ENCODE data around the gene ULBP2.
"Not testable (repeated sequence)": the region's sequence is repeated elsewhere in the genome, so short reads cannot be mapped to it uniquely, and the experiment has no call there.

ULBP2 gene

DNA sequence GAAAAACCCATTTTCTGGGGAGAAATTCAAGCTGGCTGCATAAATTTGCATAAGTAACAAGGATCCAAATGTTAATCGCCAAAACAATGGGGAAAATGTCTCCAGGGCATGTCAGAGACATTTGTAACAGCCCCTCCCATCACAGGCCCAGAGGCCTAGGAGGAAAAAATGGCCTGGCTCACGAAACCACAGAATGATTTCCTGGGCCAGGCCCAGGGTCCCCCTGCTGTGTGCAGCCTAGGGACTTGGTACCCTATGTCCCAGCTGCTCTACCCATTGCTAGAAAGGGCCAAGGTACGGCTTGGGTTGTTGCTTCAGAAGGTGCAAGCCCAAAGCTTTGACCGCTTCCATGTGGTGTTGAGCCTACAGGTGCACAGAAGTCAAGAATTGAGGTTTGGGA, 33.3 kb upstream of the ULBP2 start:
- in situ Hi-C loops (cut with HindIII; ENCODE audit: low sequenced_read_pairs): not testable (repeated sequence)

DNA sequence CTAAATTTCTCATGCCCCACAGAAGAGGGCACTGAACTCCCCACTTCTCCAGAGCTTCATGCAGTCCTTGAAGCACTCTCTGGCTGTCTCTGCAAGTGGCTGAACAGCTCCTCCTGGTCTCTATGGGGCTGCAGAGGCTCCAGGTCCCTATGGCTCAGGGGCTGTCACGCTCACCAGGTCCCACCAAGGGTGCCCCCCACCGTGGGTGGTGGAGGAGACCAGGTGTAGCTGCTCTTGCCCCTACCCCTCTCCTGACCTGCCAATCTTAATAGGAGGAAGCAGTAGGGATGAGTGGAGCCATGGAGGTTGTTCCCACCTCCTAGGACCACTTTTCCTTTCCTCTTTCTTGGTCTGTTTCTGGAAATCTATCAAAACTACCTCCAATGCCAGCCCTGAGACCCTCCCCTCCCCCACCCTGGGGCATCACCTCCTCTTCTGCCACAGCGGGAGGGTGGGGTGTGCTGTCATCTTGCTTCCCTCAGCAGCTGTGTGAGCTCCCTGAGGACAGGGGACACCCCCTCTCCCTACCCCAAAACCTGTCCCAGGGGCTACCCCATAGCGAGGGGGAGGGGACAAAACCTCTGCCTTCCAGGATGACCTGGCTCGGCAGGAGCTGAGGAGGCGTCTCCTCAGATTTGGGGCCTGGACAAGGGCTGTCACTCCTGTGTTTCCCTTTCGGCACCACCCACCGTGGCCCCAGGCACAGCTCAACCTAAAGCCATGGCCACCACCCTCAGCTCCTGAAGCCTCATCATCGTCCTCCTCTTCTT, 31.9 kb upstream of the ULBP2 start:
- in situ Hi-C loops (cut with HindIII; ENCODE audit: low sequenced_read_pairs): no loop called here

DNA sequence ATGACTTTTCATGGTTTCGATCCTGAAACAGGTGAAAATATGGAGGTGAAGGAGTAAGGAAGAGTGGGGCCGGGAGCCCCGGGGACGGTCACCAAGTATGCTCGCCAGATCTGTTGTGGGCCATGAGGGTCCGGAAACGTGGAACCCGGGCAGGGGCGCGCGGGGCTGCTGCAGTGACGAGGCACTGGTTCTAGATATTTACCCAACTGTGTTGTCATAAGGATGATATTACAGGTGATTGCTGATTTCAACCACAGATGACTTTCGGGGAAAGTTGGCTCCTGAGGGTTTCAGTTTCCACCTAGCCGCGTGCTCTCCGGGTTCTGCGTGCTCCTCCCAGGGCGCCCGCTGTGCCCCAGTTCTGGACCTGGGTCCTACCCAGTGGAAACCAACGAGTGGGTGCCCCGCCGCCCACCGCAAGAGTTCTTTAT, 31.1 kb upstream of the ULBP2 start:
- in situ Hi-C loops (cut with HindIII; ENCODE audit: low sequenced_read_pairs): no loop called here

DNA sequence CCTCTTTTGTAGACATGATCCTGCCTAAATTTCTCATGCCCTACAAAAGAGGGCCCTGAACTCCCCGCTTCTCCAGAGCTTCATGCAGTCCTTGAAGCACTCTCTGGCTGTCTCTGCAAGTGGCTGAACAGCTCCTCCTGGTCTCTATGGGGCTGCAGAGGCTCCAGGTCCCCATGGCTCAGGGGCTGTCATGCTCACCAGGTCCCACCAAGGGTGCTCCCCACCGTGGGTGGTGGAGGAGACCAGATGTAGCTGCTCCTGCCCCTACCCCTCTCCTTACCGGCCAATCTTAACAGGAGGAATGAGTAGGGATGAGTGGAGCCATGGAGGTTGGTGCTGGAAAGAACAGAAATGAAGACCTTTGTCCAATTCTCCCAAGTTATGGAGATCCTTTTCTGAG, 29.1 kb upstream of the ULBP2 start:
- in situ Hi-C loops (cut with HindIII; ENCODE audit: low sequenced_read_pairs): not testable (repeated sequence)

DNA sequence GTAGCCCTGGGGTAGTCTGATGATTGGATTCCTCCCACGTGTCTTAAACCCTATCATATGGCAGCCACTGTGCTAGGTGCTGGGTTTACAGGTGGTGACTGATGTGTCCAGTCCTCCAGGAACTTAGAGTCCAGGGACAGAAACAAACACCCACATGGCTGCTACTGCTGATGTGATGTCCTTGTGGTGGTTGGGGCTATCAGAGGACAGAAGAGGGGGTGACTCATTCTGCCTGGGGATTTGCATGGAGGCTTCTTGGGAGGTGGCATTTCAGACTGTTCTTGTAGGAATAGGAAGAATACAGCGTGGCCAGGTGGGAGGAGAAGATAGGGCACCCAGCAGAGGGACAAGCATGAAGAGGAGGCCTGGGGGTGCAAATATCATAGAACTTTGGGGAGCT, 28.7 kb upstream of the ULBP2 start:
- in situ Hi-C loops (cut with HindIII; ENCODE audit: low sequenced_read_pairs): no loop called here

DNA sequence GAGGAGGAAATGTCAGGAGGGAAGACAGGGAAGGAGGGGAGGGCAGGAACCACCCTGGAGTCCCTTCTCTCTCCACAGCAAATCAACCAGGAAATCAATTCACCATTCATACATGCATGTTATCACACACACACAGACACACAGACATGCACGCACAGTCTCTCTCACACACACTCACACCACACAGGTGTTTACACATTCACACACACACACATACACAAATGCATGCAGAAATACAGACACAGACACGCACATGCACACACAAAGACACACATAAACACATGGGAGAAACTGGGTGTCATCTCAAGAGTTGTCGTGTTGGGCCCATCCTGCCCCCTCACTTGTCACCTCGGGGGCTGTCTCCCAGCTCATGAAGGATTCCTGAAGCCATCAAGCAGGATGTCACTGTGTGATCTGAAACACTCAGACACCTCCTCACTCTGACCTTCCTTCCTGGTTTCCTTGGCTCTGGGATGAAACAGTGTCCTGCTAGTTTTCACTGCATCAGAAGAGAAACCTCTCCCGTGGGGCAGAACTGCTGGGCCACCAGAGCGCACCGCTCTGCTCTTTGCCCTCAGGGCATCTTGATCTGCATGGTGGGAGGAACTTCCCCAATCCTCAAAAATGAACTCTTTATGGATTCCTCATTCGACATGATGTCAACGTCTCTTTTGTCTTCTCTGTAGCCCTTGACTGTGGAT, 28.1 kb upstream of the ULBP2 start:
- in situ Hi-C loops (cut with HindIII; ENCODE audit: low sequenced_read_pairs): no loop called here

DNA sequence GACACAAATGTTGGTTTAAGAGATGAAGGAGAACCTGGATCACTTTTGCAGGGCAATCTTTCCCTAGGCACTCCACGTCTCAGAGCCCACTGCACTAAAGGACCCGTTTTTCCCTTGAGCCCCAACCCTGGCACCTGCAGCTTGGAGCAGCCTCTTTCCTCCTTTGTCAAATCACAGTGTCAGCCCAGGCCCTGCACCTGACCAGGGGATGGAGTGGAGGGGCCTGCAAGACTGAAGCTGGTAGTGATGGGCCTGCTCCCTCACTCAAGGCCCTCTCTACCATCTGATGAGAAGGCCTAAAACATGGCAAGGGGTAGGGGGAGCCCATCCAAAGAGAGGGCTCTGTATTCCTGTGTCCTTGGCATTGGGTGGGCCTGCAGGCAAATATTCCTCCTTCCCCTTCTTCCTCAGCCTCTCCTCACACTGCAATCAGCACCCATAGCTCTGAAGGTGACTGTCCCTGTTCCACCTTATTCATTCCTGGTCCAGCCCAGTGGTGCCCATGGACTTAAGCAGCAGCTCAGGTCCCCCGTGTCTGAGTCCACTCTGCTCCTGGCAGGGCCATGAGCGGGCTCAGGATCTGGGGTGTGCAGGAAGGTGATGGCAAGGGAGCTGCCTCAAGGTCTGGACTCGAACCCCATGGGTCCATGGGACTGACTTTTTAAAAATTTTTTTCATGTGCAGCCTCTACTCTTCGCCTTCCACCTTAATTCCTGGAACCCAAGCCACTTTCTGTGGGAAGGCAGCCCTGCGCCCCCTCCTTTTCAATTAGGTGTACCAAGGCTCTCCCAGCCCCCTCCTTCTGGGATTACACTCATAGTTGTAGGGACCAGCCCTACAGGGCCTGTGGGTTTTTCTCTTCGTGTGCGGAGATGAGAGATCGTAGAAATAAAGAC, 25.6 kb upstream of the ULBP2 start:
- in situ Hi-C loops (cut with HindIII; ENCODE audit: low sequenced_read_pairs): no loop called here

DNA sequence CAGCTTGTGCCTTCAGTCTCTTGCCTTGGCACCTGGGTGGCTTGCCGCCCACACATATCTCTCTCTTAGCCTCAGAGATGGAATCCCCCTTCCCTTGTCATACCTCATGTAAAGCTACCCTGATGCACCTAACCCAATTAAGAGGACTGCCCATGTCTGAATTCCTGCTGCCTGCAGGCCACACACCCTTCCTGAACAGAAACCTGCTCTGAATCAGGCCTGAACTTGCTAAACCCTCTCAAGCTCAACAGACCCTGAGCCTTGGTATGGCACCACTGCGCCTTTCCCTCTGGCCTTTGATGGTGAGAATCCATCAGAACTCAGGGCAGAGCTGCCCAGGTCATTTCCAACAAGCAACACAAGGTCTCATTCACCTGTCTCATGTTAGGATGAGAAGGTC, 24.1 kb upstream of the ULBP2 start:
- in situ Hi-C loops (cut with HindIII; ENCODE audit: low sequenced_read_pairs): no loop called here

DNA sequence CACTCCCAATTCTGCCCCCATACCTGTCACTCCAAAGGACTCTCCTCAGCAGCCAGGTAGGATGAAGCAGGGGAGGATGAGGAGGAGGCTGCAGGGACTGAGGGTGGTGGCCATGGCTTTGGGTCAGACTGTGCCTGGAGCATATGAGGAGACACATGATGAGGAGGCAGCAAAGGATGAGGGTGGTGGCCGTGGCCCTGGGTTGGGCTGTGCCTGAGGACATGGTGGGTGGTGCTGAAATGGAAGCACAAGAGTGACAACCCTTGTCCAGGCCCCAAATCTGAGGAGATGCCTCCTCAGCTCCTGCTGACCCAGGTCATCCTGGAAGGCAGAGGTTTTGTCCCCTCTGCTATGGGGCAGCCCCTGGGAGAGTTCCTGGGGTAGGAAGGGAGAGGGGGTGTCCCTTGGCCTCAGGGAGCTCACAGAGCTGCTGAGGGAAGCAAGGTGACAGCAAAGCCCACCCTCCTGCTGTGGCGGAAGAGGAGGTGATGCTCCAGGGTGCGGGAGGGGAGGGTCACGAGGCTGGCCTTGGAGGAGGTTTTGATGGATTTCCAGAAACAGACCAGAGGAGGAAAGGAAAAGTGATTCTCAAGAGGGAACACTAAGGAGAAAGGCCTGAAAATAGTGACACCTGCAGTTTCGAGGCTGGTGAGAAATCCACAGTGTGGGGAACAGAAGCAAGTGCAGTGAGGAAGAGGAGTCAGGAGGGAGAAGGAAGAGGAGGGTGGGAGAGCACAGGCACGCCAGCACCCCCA, 23.5 kb upstream of the ULBP2 start:
- in situ Hi-C loops (cut with HindIII; ENCODE audit: low sequenced_read_pairs): no loop called here

DNA sequence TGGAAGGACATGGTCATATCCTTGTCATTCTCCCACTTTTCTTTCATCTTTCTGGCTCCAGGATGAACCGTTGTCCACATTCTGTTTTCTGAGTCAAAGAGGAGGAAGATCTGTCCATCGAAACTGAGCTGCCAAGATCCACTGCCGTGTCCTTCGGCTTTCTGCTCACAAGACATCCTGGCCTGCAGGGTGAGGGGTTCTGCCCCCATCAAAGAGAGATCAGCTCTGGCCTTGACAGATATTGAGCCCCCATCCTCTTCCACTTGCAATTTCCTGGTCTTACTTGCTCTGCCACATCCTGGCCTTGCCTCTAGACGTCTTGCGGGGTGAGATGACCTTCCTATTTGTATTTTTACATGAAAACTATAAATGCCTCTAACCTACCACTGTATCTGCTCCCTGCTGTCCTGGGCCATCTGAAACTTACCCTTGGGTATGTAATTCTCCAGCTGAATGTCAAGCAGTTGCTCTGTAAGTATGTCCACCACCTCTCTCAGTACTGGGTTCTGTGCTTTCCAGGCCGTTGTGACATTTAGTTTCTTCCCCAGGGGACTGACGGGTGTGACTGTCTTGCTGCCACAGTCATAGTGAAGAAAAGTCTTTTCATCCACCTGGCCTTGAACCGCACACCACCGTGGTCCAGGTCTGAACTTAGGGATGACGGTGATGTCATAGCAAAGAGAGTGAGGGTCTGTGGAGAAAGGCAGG, 22.5 kb upstream of the ULBP2 start:
- in situ Hi-C loops (cut with HindIII; ENCODE audit: low sequenced_read_pairs): not testable (repeated sequence)

DNA sequence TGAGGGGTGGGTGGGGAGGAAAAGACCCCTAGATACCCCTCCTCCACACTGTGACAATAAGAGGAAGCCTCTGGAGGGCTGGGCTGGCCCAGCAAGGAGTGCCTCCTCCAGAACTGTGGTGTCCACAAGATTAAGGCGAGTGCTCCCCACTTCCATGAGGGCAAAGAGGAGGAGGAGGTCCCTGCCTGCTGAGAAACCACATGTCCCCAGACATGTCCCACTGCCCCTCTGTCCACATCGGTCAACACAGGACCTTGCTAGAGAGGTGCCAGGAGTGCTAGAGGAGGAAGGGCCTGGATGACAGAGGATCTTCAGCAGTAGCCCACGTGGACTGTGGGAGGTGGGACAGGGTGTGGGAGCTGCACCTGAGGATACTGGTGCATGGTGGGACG, 22.0 kb upstream of the ULBP2 start:
- in situ Hi-C loops (cut with HindIII; ENCODE audit: low sequenced_read_pairs): no loop called here

DNA sequence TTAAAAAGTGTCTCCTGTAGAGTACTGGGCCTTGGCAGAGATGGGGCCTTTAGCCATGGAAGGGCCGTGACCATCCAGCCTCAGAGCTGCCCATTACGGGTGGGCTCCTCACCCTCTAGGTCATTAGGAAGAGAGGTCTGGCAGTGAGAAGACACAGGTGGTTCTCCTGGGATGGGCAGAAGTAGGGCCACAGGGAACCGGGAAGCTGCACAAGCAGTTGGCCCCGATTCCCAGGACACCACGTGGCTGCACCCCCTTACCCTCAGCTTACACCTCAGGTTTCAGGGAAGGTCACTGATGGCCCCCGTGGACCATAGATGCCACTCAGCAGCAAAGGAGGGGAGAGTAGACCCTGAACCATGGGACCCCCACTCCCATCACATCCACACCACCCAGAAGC, 20.5 kb upstream of the ULBP2 start:
- in situ Hi-C loops (cut with HindIII; ENCODE audit: low sequenced_read_pairs): no loop called here

DNA sequence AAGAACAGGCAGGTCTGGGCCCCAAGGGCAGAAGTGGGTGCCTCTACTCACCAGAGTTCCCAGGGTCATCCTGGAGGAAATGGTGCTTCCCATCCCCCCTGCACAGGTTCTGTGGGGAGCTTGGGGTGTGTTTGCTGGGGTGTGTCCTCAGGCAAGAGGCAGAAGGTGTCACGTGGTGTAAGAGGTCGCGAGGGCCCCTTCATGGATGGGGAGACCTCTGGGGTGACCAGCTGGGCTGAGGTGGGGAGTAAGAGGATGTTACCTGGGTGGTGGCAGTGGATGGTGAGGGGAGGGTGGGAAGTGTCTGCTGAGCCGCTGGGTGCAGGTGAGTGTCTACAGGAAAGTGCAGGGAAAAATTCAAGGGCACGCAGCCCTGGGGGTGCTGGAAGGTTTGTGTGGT, 19.7 kb upstream of the ULBP2 start:
- in situ Hi-C loops (cut with HindIII; ENCODE audit: low sequenced_read_pairs): not testable (repeated sequence)

DNA sequence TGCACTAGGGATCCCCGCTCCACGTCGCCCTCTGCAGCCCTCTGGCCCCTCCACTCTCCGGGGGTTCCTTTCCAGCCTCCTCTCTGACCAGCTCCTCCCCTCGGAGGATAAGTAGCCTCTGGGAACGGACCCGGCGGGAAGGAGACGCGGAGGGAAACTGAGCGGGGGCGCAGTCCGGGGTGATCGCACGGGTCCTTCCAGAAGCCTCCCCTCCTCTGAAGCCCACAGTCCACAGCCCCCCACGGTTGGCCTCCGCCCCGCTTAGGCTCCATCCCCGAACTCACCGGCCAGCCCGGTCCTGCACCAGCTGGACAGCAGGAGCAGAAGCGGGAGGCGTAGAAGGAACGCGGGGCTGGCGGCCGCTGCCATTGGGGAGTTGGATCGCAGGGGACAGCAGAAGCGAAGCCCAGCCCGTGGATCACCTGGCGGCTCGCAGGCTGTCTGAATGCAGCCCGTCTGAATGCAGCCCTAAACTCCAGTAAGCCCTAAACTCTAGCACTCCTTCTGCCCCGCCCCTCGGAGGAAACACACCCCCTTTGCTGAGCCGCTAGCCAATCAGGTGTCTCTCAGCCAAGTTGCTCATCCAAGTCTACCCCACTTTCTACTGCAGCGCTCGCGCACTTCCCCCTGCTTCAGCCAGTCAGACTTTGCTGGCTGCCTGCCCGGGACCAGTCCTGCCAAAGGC, 19.0 kb upstream of the ULBP2 start, which contains the start of gene RAET1G:
Gene RAET1G, minus strand, starts transcription at position 480 of the 685 bp plus-strand sequence. Its CDS starts 111 bp downstream, at position 369.
- in situ Hi-C loops (cut with HindIII; ENCODE audit: low sequenced_read_pairs): no loop called here

DNA sequence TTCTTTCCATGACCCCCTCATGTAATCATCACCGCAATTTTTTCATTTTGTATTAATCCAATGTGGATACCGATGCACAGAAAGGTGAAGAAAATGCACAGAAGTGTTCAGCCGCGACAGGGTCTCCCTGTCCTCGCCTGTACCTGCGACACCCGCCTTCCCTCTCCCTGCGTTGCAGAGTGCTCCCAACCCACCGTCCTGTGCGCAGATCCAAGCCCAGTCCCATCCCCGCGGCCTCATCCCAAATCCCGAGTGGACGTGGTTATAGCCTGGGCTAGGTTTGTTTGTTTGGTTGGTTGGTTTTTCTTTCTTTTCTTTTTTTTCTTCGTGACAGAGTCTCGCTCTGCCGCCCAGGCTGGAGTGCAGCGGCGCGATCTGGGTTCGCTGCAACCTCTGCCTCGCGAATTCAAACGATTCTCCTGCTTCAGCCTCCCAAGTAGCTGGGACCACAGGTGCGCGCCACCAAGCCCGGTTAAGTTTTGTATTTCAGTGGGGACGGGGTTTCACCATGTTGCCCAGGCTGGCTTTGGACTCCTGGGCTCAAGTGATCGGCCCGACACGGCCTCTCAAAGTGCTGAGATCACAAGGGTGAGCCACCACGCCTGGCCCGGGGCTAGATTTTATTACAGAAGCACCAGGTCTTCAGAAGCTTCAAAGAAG, 18.4 kb upstream of the ULBP2 start:
- in situ Hi-C loops (cut with HindIII; ENCODE audit: low sequenced_read_pairs): no loop called here

DNA sequence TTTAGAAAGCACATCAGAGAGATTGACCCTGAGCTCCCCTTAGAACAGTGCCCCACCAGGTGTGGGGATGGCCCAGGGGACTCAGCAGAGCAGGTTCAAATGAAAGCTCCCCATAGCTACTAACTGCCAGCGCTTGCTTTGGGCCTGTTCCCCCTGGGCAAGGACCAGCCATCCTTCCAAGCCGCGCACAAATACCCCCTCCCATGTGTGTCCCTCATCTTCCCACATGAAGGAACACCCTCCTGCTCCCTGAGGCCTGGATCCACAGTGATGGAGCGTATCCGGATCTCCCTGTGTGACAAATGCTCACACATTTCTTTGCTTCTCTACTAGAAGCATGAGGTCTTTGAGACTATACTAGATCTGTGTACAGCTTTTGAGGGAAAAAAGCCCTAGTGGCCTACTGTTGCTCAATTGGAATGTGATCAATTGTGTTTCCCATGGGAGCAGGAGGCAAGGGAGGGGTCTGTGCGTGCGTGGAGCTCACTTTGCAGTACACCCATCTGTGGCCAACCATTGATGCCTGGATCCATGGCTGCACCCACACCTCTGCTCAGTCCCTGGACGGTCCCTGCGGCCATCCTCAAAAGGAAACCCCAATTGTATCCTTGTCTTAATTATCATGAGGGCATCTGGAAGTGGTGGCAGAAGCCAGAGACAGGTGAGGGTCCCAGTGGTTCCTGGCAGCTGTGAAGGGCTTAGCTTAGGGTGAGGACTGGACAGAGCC, 17.4 kb upstream of the ULBP2 start:
- in situ Hi-C loops (cut with HindIII; ENCODE audit: low sequenced_read_pairs): no loop called here

DNA sequence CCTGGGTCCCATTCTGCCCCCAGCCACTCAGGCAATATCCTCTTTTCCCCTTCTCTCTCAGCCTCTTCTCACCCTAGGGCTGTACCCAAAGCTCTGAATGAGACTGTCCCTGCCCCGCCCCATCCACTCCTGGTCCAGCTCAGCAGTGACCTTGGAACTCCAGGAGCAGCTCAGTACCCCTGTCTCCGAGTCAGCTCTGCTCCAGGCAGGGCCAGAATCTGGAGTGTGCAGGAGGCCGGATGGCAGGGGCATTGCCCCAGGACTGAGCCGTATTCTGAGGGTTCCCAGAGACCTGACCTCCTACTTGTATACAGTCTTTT, 16.9 kb upstream of the ULBP2 start:
- in situ Hi-C loops (cut with HindIII; ENCODE audit: low sequenced_read_pairs): no loop called here

DNA sequence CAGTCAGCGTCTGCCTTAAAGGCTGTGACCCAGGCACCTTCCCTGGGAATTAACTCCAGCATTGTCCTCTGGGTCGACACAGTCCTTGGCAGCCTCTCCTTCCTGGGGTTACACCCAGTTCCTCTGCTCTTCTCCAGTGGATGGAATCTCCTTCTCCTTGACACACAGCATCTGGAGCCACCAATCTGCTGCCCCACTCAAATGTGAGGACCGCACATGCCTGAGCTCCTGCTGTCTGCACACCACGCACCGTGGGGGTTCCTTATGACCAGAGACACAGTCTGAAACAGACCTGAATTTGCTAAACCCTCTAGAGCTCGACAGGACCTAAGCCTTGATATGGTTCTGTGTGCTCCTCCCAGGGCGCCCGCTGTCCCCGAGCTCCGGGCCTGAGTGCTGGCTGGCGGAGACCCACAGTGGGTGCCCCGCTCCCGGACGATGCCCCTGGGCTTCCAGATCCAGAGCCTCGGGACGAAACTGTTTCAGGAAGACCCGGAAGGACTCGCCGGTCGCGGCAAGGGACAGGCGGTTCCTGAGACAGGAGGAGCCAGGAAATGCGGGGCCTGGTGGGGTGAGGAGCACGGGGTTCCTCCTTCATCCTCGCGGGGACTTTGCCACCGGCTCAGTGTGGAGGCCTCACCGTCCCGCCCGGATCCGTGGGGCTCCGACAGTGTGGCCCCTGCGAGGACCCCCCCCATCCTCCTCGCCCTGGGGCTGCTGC, 16.4 kb upstream of the ULBP2 start:
- in situ Hi-C loops (cut with HindIII; ENCODE audit: low sequenced_read_pairs): no loop called here
